ENCODE data around the gene DHX16.

The DHX16 gene

DNA sequence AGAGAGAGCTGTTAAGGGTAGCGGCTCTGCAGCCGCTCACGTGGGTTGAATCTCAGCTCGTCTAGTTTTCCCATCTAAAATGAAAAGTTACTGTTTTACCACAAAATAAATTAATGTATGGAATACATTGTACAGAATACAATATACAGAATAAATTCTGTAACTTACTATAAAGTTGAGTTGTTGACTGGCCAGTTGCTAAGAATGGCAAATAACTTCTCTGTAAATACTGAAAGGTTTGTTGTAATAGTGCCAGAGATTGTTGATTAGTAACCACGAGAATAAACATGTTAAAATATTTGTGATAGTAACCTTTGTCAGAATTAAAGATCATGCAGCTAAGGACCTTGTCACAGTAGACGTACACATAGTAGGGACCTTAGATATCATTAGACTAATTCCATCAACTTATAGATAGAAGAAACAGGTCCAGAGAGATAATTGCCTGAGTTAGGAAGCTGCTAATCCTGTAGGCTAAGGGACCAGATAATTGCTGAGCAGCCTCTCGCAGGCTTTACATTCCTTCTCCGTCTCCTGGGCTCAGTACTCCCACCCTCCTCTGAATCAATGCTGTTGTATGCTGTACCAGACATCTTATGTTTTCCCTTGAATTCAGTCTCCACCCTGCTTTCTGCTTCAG lies 18.5 kb upstream of the DHX16 start:
- no peak for DNase-seq

DNA sequence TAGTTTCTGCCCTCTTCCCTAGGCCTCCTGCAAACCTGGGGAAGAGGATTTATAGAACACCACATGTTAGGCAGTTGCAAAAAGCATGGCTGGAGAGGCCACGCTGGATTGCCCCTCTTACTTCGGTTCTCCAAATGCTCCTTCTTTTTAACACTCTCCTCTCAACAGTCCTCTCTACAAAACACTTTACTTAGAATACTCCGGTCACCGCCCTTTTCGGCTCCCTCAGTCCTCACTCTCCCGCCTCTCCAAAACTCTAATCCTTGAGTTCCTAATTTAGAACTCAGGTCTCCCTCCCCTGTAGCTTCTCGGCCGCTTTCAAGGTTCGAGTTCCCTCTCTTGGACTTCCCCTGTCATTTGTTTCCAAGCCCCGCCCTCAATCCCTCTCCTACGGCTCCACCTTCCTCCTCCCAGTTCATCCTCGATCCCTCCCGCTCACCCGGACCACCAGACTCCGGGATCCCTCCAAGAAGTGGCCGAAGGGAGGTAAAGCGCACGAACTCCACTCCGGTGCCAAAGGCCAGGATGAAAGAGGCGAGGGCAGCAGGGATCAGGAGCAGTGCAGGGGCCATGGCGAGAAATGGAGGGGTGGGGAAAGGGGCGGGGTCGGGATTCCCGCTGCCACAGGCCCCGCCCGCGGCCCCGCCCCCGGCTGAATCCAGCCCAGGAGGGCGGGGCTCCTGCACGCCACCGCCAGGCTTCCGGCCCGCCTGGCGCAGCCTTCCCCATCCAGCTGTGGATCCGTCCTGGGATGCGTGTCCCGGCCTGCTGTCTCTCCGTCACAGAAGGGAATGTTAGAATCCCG lies 17.8 kb upstream of the DHX16 start, which contains the start of gene NRM:
Gene NRM, minus strand, starts transcription at position 582 of the 805 bp plus-strand sequence. Its CDS starts 10 bp downstream, at position 572.
- DNase-seq: peak; percentile 40

DNA sequence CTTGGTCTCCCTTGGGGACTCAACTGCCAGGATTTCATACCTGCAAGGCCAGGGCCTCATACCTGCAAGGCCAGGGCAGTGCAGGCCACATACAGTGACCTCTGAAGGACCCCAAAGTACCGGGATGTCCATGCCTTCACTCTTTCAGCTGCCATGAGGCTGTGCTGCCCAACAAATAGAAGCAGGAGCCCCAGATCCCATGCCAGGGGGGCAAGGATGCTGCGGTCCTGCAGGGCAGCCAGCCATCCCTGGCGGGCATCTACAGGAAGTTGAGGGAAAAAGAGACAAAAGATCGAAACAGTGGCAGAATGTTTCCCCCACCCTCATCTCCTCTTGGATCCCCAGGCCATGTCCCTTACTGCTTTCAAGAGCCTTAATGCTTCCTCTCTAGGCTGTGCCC lies 17.2 kb upstream of the DHX16 start:
- no peak for DNase-seq

DNA sequence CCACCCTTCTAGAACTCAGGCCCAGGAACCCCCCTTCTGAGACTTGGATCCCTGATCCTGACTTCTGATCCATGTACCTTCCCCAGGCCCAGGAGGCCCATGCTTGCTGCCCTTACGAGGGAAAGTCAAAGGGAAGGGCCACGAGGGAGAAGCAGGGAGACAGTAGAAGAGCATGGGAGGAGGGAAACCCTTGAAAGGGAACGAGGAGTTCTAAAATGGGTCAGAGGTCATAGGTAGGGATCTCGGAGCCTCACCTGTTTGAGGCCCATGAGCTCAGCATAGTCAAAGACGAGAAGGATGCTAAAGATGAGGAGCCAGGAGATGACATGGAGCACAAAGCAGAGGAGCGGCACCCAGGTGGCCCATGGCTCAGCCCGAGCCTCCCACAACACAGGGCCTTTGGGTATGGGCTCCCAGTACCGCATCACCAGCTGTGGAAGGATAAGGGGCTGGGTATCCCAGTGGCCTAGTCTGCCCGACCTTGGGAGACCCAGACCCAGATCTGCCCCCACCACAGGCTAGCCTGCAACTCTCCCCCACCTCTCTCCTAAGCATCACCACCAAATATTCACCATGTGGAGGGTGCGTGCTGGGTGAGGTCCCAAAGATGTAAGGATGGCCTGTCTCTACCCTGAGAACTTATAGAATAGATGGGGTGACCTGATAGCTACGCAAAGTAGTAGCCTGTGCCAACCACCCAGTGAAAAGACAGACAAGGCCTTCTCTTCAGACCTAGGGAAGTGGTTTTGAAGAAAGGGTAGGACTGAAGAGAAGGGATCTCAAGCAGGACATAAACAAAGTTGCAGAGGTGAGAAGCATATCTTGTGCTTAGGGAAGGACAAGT lies 16.4 kb upstream of the DHX16 start:
- no peak for DNase-seq

DNA sequence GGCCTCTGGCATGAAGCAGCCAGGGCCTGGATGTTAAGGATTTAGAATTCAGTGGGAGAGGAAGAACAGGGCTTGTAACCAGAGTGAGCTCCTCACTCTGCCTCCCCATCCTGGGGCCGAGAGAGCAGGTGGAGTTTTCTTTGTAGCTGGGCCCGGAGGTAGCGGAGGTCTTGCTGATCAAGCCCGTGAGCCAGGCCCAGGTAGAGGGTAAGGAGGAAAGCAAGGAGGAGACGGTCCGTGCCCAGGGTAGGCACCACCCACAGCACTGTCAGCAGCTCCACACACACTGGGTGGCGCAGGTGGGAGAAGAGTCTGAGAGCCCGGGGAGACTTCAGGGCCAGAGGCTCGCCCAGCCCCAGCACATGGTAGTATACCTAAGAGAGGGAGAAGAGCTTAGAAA lies 15.8 kb upstream of the DHX16 start:
- no peak for DNase-seq

DNA sequence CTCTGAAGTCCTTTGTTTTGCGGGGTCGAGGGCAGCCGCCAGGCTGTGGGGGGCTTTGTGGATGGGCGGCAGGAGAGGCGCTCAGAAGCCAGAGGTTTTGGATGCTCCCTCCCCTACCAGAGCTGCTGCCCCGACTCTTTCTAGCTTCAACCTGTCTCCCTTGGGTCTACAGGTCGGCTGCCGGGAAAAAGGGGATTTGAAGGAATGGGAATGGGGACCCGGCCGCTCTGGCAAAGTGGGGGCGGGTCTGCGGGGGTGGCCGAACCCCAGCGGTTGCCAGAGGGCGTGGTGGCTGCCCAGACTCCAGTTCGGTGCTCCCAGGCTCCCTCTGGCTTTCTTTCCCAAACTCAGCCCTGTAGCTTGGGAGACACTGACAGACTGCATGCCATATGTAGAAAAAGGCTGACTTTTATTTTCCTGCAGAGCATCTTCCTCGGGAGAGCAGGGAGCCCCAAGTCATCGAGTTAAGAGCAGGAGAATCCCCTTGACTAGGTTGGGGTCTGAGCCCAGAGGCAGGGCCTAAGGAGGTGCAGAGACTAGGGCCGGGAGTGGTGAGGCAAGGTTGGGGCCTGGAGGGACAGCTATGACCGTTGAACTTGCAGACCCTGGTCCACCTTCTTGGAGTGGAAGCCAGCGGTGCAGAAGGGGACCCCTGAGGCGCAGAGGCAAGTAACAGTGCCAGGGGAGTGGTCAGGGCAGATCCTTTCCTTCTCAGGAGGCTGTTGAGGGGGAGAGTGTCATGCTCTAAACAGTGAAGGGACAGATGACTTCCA lies 15.0 kb upstream of the DHX16 start:
- DNase-seq: no peak

DNA sequence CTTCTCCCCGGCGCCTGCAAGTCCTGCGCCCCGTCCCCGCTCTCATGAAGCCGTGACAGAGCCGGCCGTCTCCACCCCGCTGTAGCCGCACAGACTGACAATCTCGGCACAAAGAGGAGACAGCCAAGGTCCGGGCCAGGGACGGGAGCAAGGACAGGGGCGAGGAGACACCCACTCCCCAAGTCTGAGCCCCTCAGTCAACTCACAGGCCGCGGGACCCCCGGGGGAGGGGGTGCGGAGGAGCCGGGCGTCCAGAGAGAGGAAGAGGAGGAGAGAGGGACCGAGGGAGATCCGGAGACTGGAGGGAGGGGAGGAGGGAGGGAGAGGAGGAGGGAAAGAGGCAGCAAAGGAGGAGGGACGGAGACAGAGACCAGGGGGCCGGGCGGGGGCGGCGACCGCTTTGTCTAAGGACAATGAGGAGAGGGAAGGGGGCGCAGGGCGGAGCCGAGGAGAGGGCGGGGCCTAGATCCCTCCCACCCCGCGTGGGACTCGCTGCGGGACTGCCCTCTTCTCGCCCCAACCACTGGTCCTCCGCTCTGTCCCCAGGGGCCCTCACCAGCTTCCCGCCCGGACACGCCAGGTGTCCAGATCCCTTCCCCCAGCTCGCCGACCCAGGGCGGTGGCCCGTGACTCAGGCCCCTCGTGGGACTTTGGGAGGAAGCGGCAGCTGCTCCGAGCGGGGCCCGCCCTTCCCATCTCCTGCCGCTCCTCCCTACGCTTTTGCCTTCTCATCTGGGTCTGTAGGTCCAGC lies 14.3 kb upstream of the DHX16 start:
- peak; percentile 76 for DNase-seq

DNA sequence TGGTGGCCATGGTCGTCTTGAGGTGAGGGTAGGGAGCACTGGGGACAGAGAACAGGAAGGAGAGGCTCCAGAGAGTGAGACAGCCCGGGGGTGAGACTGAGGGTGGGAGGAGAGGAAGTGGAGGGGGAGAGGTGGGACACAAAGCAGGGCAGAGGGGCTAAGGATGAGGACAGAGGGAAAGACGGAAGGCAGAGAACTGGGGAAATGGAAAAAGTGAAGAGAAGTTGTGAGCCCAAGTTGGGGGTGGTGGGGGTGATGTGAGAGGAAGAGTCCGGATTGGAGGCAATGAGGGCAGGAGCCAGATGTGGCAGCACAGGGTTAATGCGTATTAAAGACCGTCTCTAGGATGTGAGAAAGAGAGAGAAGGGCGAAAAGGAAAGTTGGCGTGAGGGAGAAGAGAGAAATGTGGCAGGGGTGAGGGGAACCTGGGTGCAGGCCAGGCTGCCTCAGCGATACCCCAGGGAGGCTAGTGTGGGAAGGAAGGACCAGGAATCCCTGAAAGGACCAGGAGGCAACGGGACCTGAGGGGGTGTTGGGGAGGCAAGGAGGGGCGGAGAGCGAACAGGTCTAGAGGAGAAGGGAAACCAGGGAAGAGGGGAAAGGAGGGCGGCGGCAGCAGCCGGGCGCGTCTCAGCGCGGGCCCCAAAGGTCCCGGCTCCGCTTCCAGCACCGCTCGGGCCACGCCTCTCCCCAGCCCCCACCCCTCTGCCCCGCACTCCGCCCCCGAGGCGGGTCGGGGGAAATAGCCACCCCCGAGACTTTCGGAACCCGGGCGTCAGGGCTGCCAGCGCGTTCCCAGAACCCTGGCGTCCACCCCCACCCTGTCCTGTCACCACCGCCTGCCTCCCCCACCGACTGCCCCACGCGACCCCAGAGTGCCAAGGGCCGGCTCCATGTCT lies 13.5 kb upstream of the DHX16 start, which contains the start of gene PPP1R18:
Gene PPP1R18, minus strand, starts transcription at position 637 of the 899 bp plus-strand sequence. Its CDS starts 627 bp downstream, at position 10.
- peak; percentile 74 for DNase-seq

DNA sequence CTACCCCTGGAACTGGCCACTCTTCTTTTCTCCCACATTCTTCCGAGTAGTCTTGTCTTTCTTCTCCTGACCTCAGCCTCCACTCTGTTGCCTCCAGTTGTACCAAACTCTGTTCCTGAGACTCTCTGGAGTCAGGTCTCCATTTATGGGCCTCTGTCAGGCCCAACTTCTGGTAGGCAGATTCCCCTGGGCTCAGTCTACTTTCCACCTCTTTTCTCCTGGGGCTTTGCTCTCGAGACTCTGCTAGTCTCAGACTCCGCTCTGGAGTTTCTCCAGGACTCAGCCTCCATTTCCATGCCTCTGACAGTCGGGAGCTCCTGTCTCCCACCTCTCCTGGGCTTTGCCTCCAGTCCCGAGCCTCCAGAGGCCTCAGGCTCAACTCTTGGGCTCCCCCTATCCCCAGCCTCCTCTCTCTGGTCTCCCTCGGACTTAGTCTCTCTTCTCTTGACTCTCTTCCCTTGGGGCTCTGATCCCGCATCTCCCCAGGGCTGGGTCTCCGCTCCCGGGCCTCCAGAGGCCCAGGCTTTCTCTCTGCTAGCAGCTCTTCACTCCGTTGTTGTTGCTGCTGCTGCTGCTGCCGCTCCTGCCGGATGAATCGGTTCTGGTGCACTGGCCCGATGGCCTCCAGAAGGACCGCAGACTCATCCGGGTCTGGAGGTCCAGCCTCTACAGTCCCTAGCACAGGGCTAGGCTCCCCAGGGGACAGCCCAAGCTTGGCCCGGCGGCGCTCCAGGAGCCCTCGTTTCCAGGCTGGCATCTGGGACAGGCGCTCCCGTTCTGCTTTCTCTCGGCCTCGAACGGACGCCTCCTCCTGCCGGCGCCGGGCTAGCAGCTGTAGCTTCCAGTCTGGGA lies 12.6 kb upstream of the DHX16 start:
- peak; percentile 22 for DNase-seq

DNA sequence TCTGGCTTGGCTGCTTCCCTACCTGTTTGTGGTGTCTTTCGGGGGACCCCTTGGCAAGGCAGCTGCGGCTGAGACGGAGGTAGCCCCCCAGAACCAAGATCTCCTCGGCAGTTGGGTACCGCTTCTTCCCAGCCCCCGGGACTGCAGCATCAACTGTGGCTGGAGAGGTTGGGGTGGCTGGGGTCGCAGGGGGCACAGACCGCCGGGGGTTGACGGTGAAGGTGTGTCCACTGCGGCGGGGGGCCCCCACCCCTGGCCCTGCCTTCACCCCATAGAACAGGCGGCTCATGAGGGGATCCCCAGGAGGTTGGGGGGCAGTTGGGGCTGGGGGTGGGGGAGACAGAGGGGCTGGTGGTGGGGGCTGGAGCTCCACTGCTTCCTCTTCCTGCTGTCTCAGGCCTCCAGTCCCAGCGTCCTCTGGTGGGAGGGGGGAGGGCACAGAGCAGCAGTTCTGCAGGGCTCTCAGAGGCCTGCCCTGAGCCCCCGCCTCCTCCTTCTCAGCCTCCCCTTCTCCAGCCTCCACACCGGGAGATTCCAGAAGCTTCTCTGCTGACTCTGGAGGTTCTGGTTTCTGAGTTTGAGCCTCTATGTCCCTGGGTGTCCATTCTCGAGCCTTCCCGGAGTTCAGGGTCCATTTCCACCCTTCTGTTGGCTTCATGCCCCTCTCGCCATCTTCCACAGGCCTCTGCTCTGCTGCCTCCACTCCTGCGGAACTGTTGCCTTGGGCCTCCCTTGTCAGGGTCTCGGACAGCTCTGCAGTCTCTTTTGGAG lies 11.8 kb upstream of the DHX16 start:
- DNase-seq: peak; percentile 59

DNA sequence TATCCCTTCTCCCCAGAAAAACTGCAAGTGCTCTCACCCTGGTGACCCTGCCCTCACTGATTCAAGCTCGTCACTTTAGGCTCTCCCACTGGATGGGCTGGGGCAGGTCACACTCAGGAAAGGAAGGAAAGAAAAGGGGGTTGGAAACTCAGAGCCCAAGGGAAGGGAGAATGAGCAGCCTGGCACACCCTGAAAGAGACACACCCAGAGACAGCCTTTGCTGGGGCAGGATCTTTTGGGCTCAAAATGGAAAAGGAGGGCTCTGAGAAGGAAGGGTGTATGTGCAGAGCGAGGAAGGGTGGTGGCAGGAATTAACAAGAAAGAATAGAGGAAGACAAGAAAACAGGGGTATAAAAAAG lies 11.2 kb upstream of the DHX16 start:
- DNase-seq: no peak

DNA sequence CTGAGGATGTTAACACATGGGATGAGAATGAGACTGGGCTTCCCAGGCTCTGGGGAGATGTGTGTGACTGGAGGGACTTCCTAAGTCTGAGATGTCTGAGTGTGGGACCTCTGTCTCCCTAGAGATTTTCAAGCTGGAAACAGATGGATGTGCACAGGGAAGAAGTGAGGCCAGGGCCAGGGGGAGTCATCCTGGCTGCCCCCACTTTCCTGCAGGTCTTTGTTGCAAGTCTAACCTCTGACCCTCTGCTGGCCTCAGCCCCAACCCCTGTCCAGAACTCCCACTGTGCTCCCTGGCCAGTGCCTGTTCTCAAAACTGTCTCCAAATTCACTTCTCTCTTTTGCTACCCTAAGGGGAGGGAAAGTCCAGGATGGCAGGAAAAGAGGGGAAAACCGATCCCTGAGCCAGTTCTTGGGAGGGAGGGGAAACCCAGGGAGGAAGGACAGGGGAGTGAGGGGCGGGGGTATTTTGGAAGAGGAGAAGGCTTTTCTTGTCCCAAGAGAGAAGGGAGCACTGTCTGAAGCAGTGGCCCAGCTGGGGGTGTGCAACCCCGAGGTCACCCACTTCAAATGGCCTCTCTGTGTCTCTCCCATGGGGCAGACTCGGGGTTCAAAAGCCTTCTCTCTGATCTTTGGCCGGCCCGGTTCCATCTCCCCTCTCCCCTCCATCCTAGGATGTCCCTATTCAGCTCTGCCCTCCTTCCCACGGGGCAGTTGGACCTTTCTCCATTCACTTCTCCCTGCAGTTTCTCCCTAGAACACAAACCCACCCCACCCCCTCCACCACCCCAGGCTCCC lies 10.6 kb upstream of the DHX16 start:
- DNase-seq: no peak

DNA sequence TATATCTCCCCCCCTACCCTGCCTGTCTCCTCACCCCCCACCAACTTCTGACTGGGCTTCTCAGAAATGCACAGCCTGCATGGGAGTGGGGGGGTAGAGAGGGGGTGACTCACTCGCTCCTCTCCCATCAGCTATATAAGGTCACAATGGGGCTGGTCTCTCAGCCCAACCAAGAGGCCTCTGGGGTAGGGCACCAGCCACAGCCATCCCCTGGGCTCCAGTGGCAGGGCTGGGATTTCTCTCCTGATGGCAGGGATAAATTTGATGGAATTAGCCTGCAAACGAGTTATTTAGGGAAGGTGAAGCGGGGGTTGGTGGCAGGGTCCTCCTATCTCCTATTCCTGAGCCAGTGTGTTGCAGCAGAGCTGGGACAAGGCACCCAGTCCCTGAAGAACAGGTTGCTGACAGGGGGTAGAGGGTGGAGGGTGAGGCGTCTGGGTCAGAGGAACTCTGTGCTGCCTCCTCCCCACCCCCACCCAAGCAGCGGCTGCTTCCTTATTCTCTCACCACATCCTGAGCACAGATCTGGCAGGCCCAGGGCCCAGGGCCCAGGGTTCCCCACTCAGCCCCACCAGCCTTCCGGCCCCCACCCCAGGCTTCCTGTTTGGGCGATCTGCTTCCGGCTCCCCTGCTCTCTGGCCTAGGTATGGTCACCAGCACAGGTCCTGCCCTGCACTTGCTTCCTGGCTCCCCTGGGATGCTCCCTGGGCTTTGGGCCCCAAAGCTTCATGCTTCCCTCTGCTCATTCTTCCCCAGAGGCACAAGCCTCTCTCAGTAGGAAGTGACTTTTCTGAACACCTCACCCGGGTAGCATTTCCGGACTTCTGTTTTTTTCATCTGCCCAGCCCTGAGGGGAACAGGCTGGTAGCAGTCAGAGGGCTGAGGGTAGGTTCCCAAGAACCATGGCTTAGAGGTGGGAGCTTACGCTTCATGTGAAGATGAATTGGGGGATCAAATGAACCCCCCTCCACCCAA lies 9.6 kb upstream of the DHX16 start:
- peak; percentile 90 for DNase-seq

DNA sequence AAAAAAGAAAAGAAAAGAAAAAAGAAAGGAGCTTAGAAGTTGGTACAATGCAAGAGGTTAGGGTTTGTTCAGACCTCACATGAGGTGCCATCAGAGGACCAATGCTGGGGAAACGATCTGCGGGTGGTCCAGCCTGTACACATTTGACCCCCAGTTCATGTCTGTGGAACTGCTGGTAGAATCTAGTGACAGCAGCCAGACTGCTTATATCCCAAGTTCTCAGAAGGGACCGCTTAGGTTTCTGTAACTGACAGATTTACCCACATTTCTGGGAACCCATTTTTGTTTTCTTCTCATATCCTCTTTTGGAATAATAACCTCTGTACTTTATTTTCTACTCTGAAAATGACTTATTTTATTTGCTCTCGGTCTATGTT lies 8.9 kb upstream of the DHX16 start:
- no peak for DNase-seq

DNA sequence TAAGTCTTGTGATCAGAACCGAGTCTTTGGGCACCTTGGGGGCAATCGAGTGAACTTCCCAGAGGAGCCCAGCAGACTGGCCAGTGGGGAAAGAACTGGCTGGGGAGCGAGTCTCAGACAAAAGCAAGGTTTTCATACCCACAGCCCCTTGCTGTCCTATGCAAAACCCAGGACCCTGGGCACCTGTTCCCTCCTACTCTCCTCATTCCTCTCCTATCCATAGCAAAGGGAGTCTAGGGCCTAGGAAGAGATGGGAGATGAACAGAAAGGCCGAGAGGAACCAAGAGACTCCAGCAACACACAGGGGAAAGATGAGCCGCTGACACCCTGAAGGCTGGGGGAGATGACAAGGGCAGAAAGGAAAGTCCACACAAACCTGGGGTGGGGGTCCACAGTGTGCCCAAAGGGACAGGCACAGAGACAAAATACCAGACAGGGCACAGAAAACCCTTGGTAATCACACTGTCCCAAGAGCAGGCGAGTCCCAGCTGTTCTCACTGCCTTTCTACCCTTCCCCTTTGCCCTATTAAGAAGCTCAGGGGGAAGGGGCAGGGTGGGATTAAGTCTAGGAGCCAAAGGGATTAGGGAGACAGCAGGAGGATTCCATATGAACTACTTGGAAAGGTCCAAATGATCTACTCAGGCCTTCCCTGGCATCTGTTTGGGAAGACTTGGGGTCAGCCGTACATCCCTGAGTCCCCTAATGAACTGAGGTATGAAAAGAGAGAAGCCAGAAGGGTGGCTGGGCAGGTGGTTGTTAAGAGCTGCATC lies 7.1 kb upstream of the DHX16 start:
- no peak for DNase-seq
